Measurements from ENCODE around the gene NRGN. TPM values are rescaled to one million over a fixed set of nuclear protein-coding genes. Genes with fewer than 3 reads are reported as not detected.
A peak's percentile ranks its signal among the peaks of the same experiment; 100 is the strongest.

NRGN gene
- total RNA-seq (ENCODE audit: unreplicated experiment): 17.0 TPM
- long read RNA-seq: 0 reads

GRCh38 chr11:124739479-124740276, at the start of gene NRGN:
Gene NRGN (plus strand): TSS chr11:124739942. CDS start chr11:124740085, 143 bp downstream.
- Mint-ChIP-seq H3K9me3 (ENCODE audit: unreplicated experiment) (no peaks in the 10 kb centered on the region), H3K27me3 (ENCODE audit: unreplicated experiment) (peaks cover 23% of the 10 kb centered on the region)
- DNase-seq (ENCODE audit: low spot score): peak; percentile 95

GRCh38 chr11:124693142-124693541, 46.6 kb upstream of the NRGN start:
- peaks cover 1% of the 10 kb centered on the region for H3K27me3 Mint-ChIP-seq (ENCODE audit: unreplicated experiment)
- no peak overlapping the region for H3K27ac Mint-ChIP-seq (ENCODE audit: unreplicated experiment)
- H3K4me3 Mint-ChIP-seq (ENCODE audit: unreplicated experiment): no peak overlapping the region
- no peaks in the 10 kb centered on the region for H3K4me1 Mint-ChIP-seq (ENCODE audit: unreplicated experiment)
- no peaks in the 10 kb centered on the region for H3K9me3 Mint-ChIP-seq (ENCODE audit: unreplicated experiment)
- TF ChIP-seq, protein P1, sequence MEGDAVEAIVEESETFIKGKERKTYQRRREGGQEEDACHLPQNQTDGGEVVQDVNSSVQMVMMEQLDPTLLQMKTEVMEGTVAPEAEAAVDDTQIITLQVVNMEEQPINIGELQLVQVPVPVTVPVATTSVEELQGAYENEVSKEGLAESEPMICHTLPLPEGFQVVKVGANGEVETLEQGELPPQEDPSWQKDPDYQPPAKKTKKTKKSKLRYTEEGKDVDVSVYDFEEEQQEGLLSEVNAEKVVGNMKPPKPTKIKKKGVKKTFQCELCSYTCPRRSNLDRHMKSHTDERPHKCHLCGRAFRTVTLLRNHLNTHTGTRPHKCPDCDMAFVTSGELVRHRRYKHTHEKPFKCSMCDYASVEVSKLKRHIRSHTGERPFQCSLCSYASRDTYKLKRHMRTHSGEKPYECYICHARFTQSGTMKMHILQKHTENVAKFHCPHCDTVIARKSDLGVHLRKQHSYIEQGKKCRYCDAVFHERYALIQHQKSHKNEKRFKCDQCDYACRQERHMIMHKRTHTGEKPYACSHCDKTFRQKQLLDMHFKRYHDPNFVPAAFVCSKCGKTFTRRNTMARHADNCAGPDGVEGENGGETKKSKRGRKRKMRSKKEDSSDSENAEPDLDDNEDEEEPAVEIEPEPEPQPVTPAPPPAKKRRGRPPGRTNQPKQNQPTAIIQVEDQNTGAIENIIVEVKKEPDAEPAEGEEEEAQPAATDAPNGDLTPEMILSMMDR (IDR thresholded peaks at IDR 0.05; ENCODE audit: unreplicated experiment): no peak
- no peak for DNase-seq (ENCODE audit: low spot score)
- no peaks in the 10 kb centered on the region for H3K36me3 Mint-ChIP-seq (ENCODE audit: low read depth, unreplicated experiment)

More at GRCh38 chr11:124739479-124740276, at the start of gene NRGN:
- Mint-ChIP-seq H3K27ac (ENCODE audit: unreplicated experiment) (peak within 1 kb of the TSS; percentile 70), H3K36me3 (ENCODE audit: low read depth, unreplicated experiment) (peaks cover 6% of the 10 kb centered on the region), H3K4me1 (ENCODE audit: unreplicated experiment) (peaks cover 38% of the 10 kb centered on the region), H3K4me3 (ENCODE audit: unreplicated experiment) (peak within 1 kb of the TSS; percentile 82)
- TF ChIP-seq, protein P1 (IDR thresholded peaks at IDR 0.05; ENCODE audit: unreplicated experiment): no peak

DNA sequence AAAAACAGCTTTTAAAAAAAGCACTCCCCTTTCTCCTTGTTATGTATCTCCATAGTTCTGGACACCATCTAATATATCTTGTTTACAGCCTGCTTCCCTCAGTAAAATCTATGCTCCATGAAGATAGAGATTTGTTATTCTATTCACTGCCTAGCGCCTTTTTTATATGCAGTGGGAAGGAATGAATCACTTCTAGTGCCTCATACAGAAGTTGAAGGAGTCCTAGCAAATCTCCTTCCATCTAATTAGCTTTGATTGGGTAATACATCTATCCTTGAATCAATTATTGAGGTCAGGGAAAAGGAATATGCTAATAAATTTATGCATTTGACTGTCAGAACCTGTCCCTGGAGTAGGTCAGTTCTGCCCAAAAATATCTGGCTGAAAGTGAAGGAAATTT, 40.2 kb upstream of the NRGN start:
- no peaks in the 10 kb centered on the region for H3K9me3 Mint-ChIP-seq (ENCODE audit: unreplicated experiment)
- no peaks in the 10 kb centered on the region for H3K36me3 Mint-ChIP-seq (ENCODE audit: low read depth, unreplicated experiment)
- DNase-seq (ENCODE audit: low spot score): no peak
- H3K27ac Mint-ChIP-seq (ENCODE audit: unreplicated experiment): no peak overlapping the region
- H3K4me3 Mint-ChIP-seq (ENCODE audit: unreplicated experiment): no peak overlapping the region
- TF ChIP-seq, protein P1 (IDR thresholded peaks at IDR 0.05; ENCODE audit: unreplicated experiment): no peak
- H3K27me3 Mint-ChIP-seq (ENCODE audit: unreplicated experiment): no peaks in the 10 kb centered on the region
- no peaks in the 10 kb centered on the region for H3K4me1 Mint-ChIP-seq (ENCODE audit: unreplicated experiment)

DNA sequence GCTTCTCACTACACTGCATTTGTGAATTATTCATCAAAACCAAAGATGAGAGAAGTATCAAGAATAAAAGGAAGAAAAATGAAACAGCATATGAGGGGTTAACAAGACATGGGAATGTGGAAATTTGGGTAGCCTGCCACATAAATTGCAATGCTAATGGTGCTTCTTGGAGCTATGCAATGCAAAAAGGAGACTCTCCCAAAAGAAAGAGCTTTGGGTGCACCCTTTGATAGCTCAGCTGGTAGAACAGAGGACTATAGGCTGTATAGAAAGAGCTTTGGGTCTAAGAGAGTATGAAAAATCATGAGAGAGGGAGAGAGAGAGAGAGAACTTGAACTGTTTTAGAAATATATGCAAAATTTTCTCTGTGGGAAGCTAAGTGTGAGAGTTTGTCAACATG, 39.7 kb upstream of the NRGN start:
- no peak overlapping the region for H3K27ac Mint-ChIP-seq (ENCODE audit: unreplicated experiment)
- no peaks in the 10 kb centered on the region for H3K4me1 Mint-ChIP-seq (ENCODE audit: unreplicated experiment)
- H3K27me3 Mint-ChIP-seq (ENCODE audit: unreplicated experiment): no peaks in the 10 kb centered on the region
- H3K9me3 Mint-ChIP-seq (ENCODE audit: unreplicated experiment): no peaks in the 10 kb centered on the region
- DNase-seq (ENCODE audit: low spot score): no peak
- TF ChIP-seq, protein P1 (IDR thresholded peaks at IDR 0.05; ENCODE audit: unreplicated experiment): no peak
- no peaks in the 10 kb centered on the region for H3K36me3 Mint-ChIP-seq (ENCODE audit: low read depth, unreplicated experiment)
- H3K4me3 Mint-ChIP-seq (ENCODE audit: unreplicated experiment): no peak overlapping the region

DNA sequence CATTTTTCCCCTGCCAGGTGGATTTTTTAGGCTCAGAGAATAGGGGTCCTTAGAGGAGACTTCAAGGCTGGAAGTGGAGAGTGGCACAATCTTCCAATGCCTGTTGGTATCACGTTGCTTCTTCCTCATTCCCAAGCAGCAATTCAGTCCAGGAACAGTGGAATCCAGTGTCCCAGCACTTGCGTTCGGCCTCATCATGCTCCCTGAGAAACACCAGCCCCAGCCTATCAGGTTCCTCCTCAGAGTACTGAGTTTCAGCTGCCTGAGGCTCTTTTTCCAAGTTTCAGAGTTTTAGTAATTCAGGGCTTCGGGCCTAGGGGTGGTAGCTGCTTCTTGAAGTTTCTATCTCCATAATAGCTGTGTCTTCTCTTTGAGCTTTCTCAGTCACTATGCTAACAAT, 31.9 kb upstream of the NRGN start:
- Mint-ChIP-seq H3K36me3 (ENCODE audit: low read depth, unreplicated experiment) (no peaks in the 10 kb centered on the region), H3K27me3 (ENCODE audit: unreplicated experiment) (no peaks in the 10 kb centered on the region), H3K27ac (ENCODE audit: unreplicated experiment) (no peak overlapping the region), H3K4me3 (ENCODE audit: unreplicated experiment) (no peak overlapping the region), H3K4me1 (ENCODE audit: unreplicated experiment) (no peaks in the 10 kb centered on the region), H3K9me3 (ENCODE audit: unreplicated experiment) (no peaks in the 10 kb centered on the region)
- no peak for DNase-seq (ENCODE audit: low spot score)
- TF ChIP-seq, protein P1 (IDR thresholded peaks at IDR 0.05; ENCODE audit: unreplicated experiment): no peak

All from endothelial cell (in vitro differentiated cells).